Measurements from ENCODE around the gene EGFR.

Gene EGFR

GRCh38 chr7:55056577-55057480 is 38.0 kb downstream of the EGFR start:
- no peak for TF ChIP-seq TAF1 (IDR thresholded peaks at IDR 0.05; ENCODE audit: borderline replicate concordance, insufficient read depth, low read length)
- TF ChIP-seq, protein P1, sequence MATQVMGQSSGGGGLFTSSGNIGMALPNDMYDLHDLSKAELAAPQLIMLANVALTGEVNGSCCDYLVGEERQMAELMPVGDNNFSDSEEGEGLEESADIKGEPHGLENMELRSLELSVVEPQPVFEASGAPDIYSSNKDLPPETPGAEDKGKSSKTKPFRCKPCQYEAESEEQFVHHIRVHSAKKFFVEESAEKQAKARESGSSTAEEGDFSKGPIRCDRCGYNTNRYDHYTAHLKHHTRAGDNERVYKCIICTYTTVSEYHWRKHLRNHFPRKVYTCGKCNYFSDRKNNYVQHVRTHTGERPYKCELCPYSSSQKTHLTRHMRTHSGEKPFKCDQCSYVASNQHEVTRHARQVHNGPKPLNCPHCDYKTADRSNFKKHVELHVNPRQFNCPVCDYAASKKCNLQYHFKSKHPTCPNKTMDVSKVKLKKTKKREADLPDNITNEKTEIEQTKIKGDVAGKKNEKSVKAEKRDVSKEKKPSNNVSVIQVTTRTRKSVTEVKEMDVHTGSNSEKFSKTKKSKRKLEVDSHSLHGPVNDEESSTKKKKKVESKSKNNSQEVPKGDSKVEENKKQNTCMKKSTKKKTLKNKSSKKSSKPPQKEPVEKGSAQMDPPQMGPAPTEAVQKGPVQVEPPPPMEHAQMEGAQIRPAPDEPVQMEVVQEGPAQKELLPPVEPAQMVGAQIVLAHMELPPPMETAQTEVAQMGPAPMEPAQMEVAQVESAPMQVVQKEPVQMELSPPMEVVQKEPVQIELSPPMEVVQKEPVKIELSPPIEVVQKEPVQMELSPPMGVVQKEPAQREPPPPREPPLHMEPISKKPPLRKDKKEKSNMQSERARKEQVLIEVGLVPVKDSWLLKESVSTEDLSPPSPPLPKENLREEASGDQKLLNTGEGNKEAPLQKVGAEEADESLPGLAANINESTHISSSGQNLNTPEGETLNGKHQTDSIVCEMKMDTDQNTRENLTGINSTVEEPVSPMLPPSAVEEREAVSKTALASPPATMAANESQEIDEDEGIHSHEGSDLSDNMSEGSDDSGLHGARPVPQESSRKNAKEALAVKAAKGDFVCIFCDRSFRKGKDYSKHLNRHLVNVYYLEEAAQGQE (IDR thresholded peaks at IDR 0.05; ENCODE audit: insufficient read depth in 1 of 2, low read depth in 2 of 2, low read length in 2 of 2) = no peak
- TF ChIP-seq FOXP2 (optimal IDR thresholded peaks at IDR 0.05; ENCODE audit: borderline replicate concordance, extremely low read depth, extremely low read length, insufficient read depth) = no peak
- no peak for TF ChIP-seq SIN3A (IDR thresholded peaks at IDR 0.05; ENCODE audit: borderline replicate concordance, insufficient read depth, low read length)
- no peak for TF ChIP-seq POLR2AphosphoS5 (IDR thresholded peaks at IDR 0.05; ENCODE audit: low read depth, low read length)

DNA sequence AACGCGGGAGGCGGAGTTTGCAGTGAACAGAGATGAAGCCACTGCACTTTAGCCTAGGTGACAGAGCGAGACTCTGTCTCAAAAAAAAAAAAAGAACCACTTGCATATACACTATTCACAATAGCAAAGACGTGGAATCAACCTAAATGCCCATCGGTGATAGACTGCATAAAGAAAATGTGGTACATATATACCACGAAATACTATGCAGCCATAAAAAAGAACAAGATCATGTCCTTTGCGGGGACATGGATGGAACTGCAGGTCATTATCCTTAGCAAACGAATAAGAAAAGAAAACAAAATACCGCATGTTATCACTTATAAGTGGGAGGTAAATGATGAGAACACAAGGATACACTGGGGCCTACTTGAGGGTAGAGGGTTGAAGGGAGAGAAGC is 39.5 kb downstream of the EGFR start:
- TF ChIP-seq FOXP2 (optimal IDR thresholded peaks at IDR 0.05; ENCODE audit: borderline replicate concordance, extremely low read depth, extremely low read length, insufficient read depth) = no peak
- TF ChIP-seq TAF1 (IDR thresholded peaks at IDR 0.05; ENCODE audit: borderline replicate concordance, insufficient read depth, low read length) = no peak
- TF ChIP-seq POLR2AphosphoS5 (IDR thresholded peaks at IDR 0.05; ENCODE audit: low read depth, low read length) = no peak
- TF ChIP-seq, protein P1 (IDR thresholded peaks at IDR 0.05; ENCODE audit: insufficient read depth in 1 of 2, low read depth in 2 of 2, low read length in 2 of 2) = no peak
- no peak for TF ChIP-seq SIN3A (IDR thresholded peaks at IDR 0.05; ENCODE audit: borderline replicate concordance, insufficient read depth, low read length)

- TF ChIP-seq POLR2AphosphoS5 (IDR thresholded peaks at IDR 0.05; ENCODE audit: low read depth, low read length) (no peak), FOXP2 (optimal IDR thresholded peaks at IDR 0.05; ENCODE audit: borderline replicate concordance, extremely low read depth, extremely low read length, insufficient read depth) (no peak), TAF1 (IDR thresholded peaks at IDR 0.05; ENCODE audit: borderline replicate concordance, insufficient read depth, low read length) (no peak), SIN3A (IDR thresholded peaks at IDR 0.05; ENCODE audit: borderline replicate concordance, insufficient read depth, low read length) (no peak)
- TF ChIP-seq, protein P1 (IDR thresholded peaks at IDR 0.05; ENCODE audit: insufficient read depth in 1 of 2, low read depth in 2 of 2, low read length in 2 of 2) = no peak
Observed at GRCh38 chr7:55059021-55059420, 40.2 kb downstream of the EGFR start.

DNA sequence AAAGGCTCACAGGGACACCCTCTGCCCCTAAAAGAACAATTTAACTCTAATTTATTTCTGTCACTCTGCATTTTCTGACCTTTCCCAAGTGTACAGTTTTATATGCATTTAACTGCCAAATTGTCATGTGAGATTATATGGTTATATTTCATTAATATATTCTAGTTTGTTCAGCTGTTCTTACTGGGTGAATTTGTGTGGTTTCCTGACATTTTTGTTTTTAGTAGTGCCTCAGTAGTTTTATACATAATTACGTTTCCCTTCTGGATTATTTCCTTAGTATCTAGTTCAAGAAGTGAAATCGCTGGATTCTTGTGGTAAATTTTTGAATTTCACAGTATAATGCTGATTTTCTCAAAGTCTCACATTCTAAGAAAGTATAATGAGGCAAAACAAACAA is 41.3 kb downstream of the EGFR start:
- TF ChIP-seq, protein P1 (IDR thresholded peaks at IDR 0.05; ENCODE audit: insufficient read depth in 1 of 2, low read depth in 2 of 2, low read length in 2 of 2) = no peak
- no peak for TF ChIP-seq FOXP2 (optimal IDR thresholded peaks at IDR 0.05; ENCODE audit: borderline replicate concordance, extremely low read depth, extremely low read length, insufficient read depth)
- TF ChIP-seq TAF1 (IDR thresholded peaks at IDR 0.05; ENCODE audit: borderline replicate concordance, insufficient read depth, low read length) = no peak
- TF ChIP-seq POLR2AphosphoS5 (IDR thresholded peaks at IDR 0.05; ENCODE audit: low read depth, low read length) = no peak
- TF ChIP-seq SIN3A (IDR thresholded peaks at IDR 0.05; ENCODE audit: borderline replicate concordance, insufficient read depth, low read length) = no peak

Measured in PFSK-1 (cell line).